H1 (cell line): ENCODE results near the gene CNTN6. TPM values are rescaled to one million over a fixed set of nuclear protein-coding genes. Genes with fewer than 3 reads are reported as not detected.

Experiments
- CTCF ChIA-PET: fragments of 300-600 bp; sonication (Branson Sonifier 250); formaldehyde crosslinking; loops from one replicate; lab custom pipeline; 2021; ENCODE audit not compliant: partially characterized antibody; lab: Charles Lee
- POLR2A ChIA-PET: fragments of 300-600 bp; sonication (Branson Sonifier 250); formaldehyde crosslinking; loops from one replicate; lab custom pipeline; 2021; ENCODE audit warnings: inconsistent platforms; ENCODE audit not compliant: partially characterized antibody; lab: Charles Lee
- DNase-seq, 2 experiments: peaks; one replicate each; pipeline versions ENCODE4 v3.0.0 to v3.0.0-alpha.2; 2010 to 2022; ENCODE audit warnings: low spot score in 2 of 2, low read depth in 1 of 2, mixed read lengths in 1 of 2
- FAIRE-seq: peaks from 2 replicates; lab custom pipeline; 2011; peaks lifted over from hg19 to GRCh38; lab: Jason Lieb, UNC
- H2AFZ ChIP-seq: 2 replicates; pipeline ENCODE4 v1.8.1; 2012; ENCODE audit warnings: low read length, inconsistent platforms
- H2AK5ac ChIP-seq: 2 replicates; pipeline ENCODE4 v1.6.1; 2013; ENCODE audit warnings: low read depth, low read length
- H2BK120ac ChIP-seq: replicated peaks from 2 replicates; pipeline ENCODE3; 2013; ENCODE audit warnings: low read depth, low read length, inconsistent platforms
- H2BK12ac ChIP-seq: 2 replicates; pipeline ENCODE4 v1.6.1; 2013; ENCODE audit warnings: low read depth, low read length
- H2BK15ac ChIP-seq: 2 replicates; pipeline ENCODE4 v1.6.1; 2013; ENCODE audit warnings: low read length
- H2BK20ac ChIP-seq: 2 replicates; pipeline ENCODE4 v1.6.1; 2013; ENCODE audit warnings: low read length
- H2BK5ac ChIP-seq: 2 replicates; pipeline ENCODE4 v1.6.1; 2013; ENCODE audit warnings: low read depth, low read length
- H3K14ac ChIP-seq: 2 replicates; pipeline ENCODE4 v1.6.1; 2013; ENCODE audit warnings: inconsistent platforms; ENCODE audit not compliant: insufficient read length
- H3K18ac ChIP-seq: 2 replicates; pipeline ENCODE4 v1.6.1; 2013; ENCODE audit warnings: low read length; ENCODE audit errors: extremely low read depth
- H3K23ac ChIP-seq: 2 replicates; pipeline ENCODE4 v1.6.1; 2013; ENCODE audit warnings: inconsistent platforms; ENCODE audit not compliant: insufficient read length
- H3K23me2 ChIP-seq: 2 replicates; pipeline ENCODE4 v1.6.1; 2013; ENCODE audit warnings: low read depth, low read length
- H3K27ac ChIP-seq: 2 replicates; pipeline ENCODE4 v1.6.1; 2011; ENCODE audit warnings: low read depth, low read length, inconsistent platforms
- H3K27me3 ChIP-seq, 4 experiments: replicated peaks in 1 of 4; 1 replicate in 1 of 4; 2 replicates in 3 of 4; pipeline versions ENCODE4 v1.6.1 to v1.8.1; 2011 to 2013; ENCODE audit warnings: low read length in 3 of 4, mild to moderate bottlenecking in 3 of 4, inconsistent platforms in 2 of 4, mixed read lengths in 2 of 4, moderate library complexity in 1 of 4; ENCODE audit not compliant: control insufficient read depth in 3 of 4, insufficient read depth in 3 of 4; ENCODE audit errors: extremely low read depth in 1 of 4
- H3K36me3 ChIP-seq, 4 experiments: 2 replicates each; pipeline versions ENCODE4 v1.6.1 to v1.8.1; 2011 to 2013; ENCODE audit warnings: mild to moderate bottlenecking in 4 of 4, low read length in 3 of 4, moderate library complexity in 2 of 4, control low read depth in 1 of 4, inconsistent platforms in 1 of 4; ENCODE audit not compliant: insufficient read depth in 4 of 4, control insufficient read depth in 2 of 4
- H3K4ac ChIP-seq: replicated peaks from 2 replicates; pipeline ENCODE3; 2013; ENCODE audit warnings: low read length, low read depth, mixed read lengths, inconsistent platforms; ENCODE audit not compliant: insufficient read length
- H3K4me1 ChIP-seq, 4 experiments: replicated peaks in 1 of 4; 1 replicate in 1 of 4; 2 replicates in 3 of 4; pipeline versions ENCODE4 v1.6.1 to v1.8.1; 2011 to 2013; ENCODE audit warnings: low read length in 3 of 4, inconsistent platforms in 2 of 4, mixed read lengths in 1 of 4; ENCODE audit not compliant: insufficient read depth in 4 of 4, control insufficient read depth in 3 of 4
- H3K4me2 ChIP-seq, 2 experiments: 2 replicates each; pipeline versions ENCODE4 v1.6.1 to v1.8.1; 2011 to 2013; ENCODE audit warnings: low read depth in 2 of 2, low read length in 2 of 2, control low read depth in 1 of 2, inconsistent platforms in 1 of 2, mild to moderate bottlenecking in 1 of 2; ENCODE audit not compliant: insufficient read depth in 1 of 2
- H3K4me3 ChIP-seq, 4 experiments: fragments of 200-600, 300-600 bp in 1 of 4; sonication (generic), shearing (Covaris generic), sonication (Bioruptor Twin) in 1 of 4; 2 replicates each; pipeline versions ENCODE4 v1.5.1 to v1.8.1; 2011 to 2016; ENCODE audit warnings: low read length in 4 of 4, low read depth in 3 of 4, control low read depth in 2 of 4, inconsistent platforms in 2 of 4, mild to moderate bottlenecking in 2 of 4, mixed read lengths in 1 of 4, moderate library complexity in 1 of 4; ENCODE audit not compliant: insufficient read depth in 2 of 4; ENCODE audit errors: extremely low read depth in 1 of 4
- H3K56ac ChIP-seq: replicated peaks from 2 replicates; pipeline ENCODE3; 2013; ENCODE audit warnings: low read depth, mild to moderate bottlenecking, mixed read lengths, low read length, inconsistent platforms; ENCODE audit not compliant: insufficient read length
- H3K79me1 ChIP-seq: 2 replicates; pipeline ENCODE4 v1.6.1; 2013; ENCODE audit warnings: low read depth, low read length, control low read depth
- H3K79me2 ChIP-seq, 2 experiments: 2 replicates each; pipeline versions ENCODE4 v1.6.1 to v1.8.1; 2012 to 2013; ENCODE audit warnings: low read length in 2 of 2, mild to moderate bottlenecking in 2 of 2, inconsistent platforms in 1 of 2; ENCODE audit not compliant: insufficient read depth in 2 of 2, control insufficient read depth in 1 of 2
- H3K9ac ChIP-seq, 4 experiments: replicated peaks in 1 of 4; 1 replicate in 1 of 4; 2 replicates in 3 of 4; pipeline versions ENCODE4 v1.6.1 to v1.8.1; 2011 to 2013; ENCODE audit warnings: low read depth in 3 of 4, low read length in 3 of 4, control low read depth in 2 of 4, mild to moderate bottlenecking in 2 of 4, moderate library complexity in 2 of 4, inconsistent platforms in 1 of 4; ENCODE audit errors: extremely low read depth in 1 of 4
- H3K9me3 ChIP-seq, 2 experiments: 2 replicates each; pipeline versions ENCODE4 v1.6.1 to v1.8.1; 2012 to 2013; ENCODE audit warnings: mild to moderate bottlenecking in 2 of 2, moderate library complexity in 2 of 2, control low read depth in 1 of 2, inconsistent platforms in 1 of 2, low read depth in 1 of 2, low read length in 1 of 2, mixed read lengths in 1 of 2; ENCODE audit not compliant: insufficient read depth in 2 of 2
- H4K20me1 ChIP-seq, 2 experiments: replicated peaks in 1 of 2; 2 replicates each; pipeline versions ENCODE3 to v1.8.1; 2011 to 2013; ENCODE audit warnings: inconsistent platforms in 2 of 2, low read length in 2 of 2, mild to moderate bottlenecking in 1 of 2; ENCODE audit not compliant: insufficient read depth in 2 of 2, control insufficient read depth in 1 of 2
- H4K5ac ChIP-seq: 2 replicates; pipeline ENCODE4 v1.6.1; 2013; ENCODE audit warnings: low read length, low read depth, mixed read lengths, inconsistent platforms; ENCODE audit not compliant: insufficient read length
- H4K8ac ChIP-seq: 2 replicates; pipeline ENCODE4 v1.8.0; 2013; ENCODE audit warnings: mild to moderate bottlenecking, moderate library complexity, low read length, inconsistent platforms; ENCODE audit not compliant: insufficient read depth; ENCODE audit errors: extremely low read depth
- H4K91ac ChIP-seq: replicated peaks from 2 replicates; pipeline ENCODE3; 2013; ENCODE audit warnings: low read length, mixed read lengths, inconsistent platforms; ENCODE audit not compliant: insufficient read length
- ATF3 ChIP-seq: IDR thresholded peaks from 2 replicates; pipeline ENCODE4 v1.6.1; 2011; ENCODE audit warnings: low read depth, mild to moderate bottlenecking, low read length; ENCODE audit not compliant: insufficient read depth
- BCL11A ChIP-seq, 2 experiments: IDR thresholded peaks; one replicate each; pipeline ENCODE4 v1.6.1; 2011; ENCODE audit warnings: low read depth in 2 of 2, low read length in 2 of 2, mild to moderate bottlenecking in 2 of 2
- BRCA1 ChIP-seq: IDR thresholded peaks from 2 replicates; pipeline ENCODE4 v1.6.1; 2012; ENCODE audit warnings: low read depth, low read length, improper control_type of control experiment
- CBX5 ChIP-seq: fragments of 300-800, 300-1000 bp; sonication (generic); IDR thresholded peaks from 2 replicates; pipeline ENCODE4 v1.7.1; 2016; ENCODE audit warnings: antibody characterized with exemption, low read length, low read depth
- CTBP2 ChIP-seq: IDR thresholded peaks from 2 replicates; pipeline ENCODE4 v1.7.0; 2011; ENCODE audit warnings: borderline replicate concordance, mild to moderate bottlenecking, moderate library complexity, mixed read lengths, low read length; ENCODE audit not compliant: insufficient read depth, insufficient read length
- EGR1 ChIP-seq: IDR thresholded peaks from 2 replicates; pipeline ENCODE4 v1.6.1; 2011; ENCODE audit warnings: low read depth, low read length, borderline replicate concordance
- GTF2F1 ChIP-seq: IDR thresholded peaks from 2 replicates; pipeline ENCODE4 v1.6.1; 2012; ENCODE audit warnings: low read depth, low read length, improper control_type of control experiment, borderline replicate concordance
- JUND ChIP-seq: IDR thresholded peaks from 2 replicates; pipeline ENCODE4 v1.6.1; 2011; ENCODE audit warnings: mild to moderate bottlenecking, improper control_type of control experiment, low read length
- RFX5 ChIP-seq: IDR thresholded peaks from 2 replicates; pipeline ENCODE4 v1.6.1; 2011; ENCODE audit warnings: low read depth, low read length, improper control_type of control experiment, borderline replicate concordance
- RNF2 ChIP-seq: fragments of 200-900, 300-1000 bp; sonication (generic); IDR thresholded peaks from 2 replicates; pipeline ENCODE4 v1.7.1; 2016; ENCODE audit warnings: borderline replicate concordance, low read depth, mild to moderate bottlenecking, antibody characterized with exemption, low read length; ENCODE audit not compliant: poor library complexity, severe bottlenecking; ENCODE audit errors: missing control alignments
- SIX5 ChIP-seq: IDR thresholded peaks from 2 replicates; pipeline ENCODE4 v1.6.1; 2011; ENCODE audit warnings: mild to moderate bottlenecking, low read depth, low read length
- SP2 ChIP-seq: IDR thresholded peaks from 2 replicates; pipeline ENCODE4 v1.6.1; 2012; ENCODE audit warnings: mild to moderate bottlenecking, low read length, inconsistent platforms
- ZNF274 ChIP-seq: IDR thresholded peaks from 2 replicates; pipeline ENCODE4 v1.7.0; 2012; ENCODE audit warnings: low read length, borderline replicate concordance; ENCODE audit errors: extremely low read depth
- WGBS, 2 experiments: shearing (Covaris generic) in 1 of 2; methylation state at CpG; one replicate each; pipeline versions ENCODE4 v1.1.6 to v1.1.7; 2013 to 2015; ENCODE audit warnings: low lambda C conversion rate in 2 of 2, mixed read lengths in 2 of 2, inconsistent platforms in 1 of 2, low coverage in 1 of 2, missing lambda C conversion rate in 1 of 2; ENCODE audit not compliant: insufficient replicate concordance in 2 of 2, insufficient coverage in 1 of 2, insufficient read length in 1 of 2; ENCODE audit errors: extremely low coverage in 1 of 2, missing lambda C conversion rate in 1 of 2; 5-methylcytosine and 5-hydroxymethylcytosine counted together
- polyA plus RNA-seq, 7 experiments: library from polyadenylated mRNA; depleted of rRNA in 3 of 7; stranded (reverse) in 5 of 7; unstranded in 2 of 7; fragments of >200 nt in 5 of 7; fragments of 200-250 nt in 2 of 7; gene quantifications; 1 replicate in 5 of 7; 2 replicates in 1 of 7; 4 replicates in 1 of 7; pipeline versions ENCODE4 v1.2.1 to v1.2.3, GENCODE V29; 2011 to 2013; ENCODE audit warnings: missing spikeins in 2 of 7, mixed read lengths in 2 of 7
- total RNA-seq: library from RNA; stranded (reverse); fragmentation: NEBNext Ultra II Directional; extraction: Animal tissue kit (Norgen Biotek cat#: 25700); gene quantifications from 2 replicates; pipeline ENCODE4 v1.2.1, GENCODE V29; 2021

CNTN6 gene
- total and polyA plus RNA-seq, 2 of the 8 experiments (the other 6 are each of a cell fraction or from before 2014, with no cell fraction given), result not detected

GRCh38 chr3:1394188-1394587 lies 301.4 kb downstream of the CNTN6 start:
- 92% methylated on average over 14 of the region's 19 CpGs; no CpG with 5 or more reads in 1 of the 2 experiments for WGBS, 2 experiments
- Histone ChIP-seq H2BK15ac (no peak overlapping the region), H3K56ac (no peak overlapping the region), H3K4me2 (no peak overlapping the region), H4K20me1 (no peaks in the 10 kb centered on the region), H2AFZ (no peak overlapping the region), H3K9ac (no peak overlapping the region), H2BK5ac (no peak overlapping the region), H4K8ac (peak overlapping the region; percentile 68; the same call in 1 of the 2 replicates), H3K79me1 (no peaks in the 10 kb centered on the region), H3K27ac (no peak overlapping the region), H3K18ac (no peak overlapping the region), H4K91ac (no peak overlapping the region), H3K23me2 (no peaks in the 10 kb centered on the region), H2BK12ac (no peak overlapping the region), H2BK120ac (no peak overlapping the region), H3K4me3 (no peak overlapping the region), H3K14ac (no peak overlapping the region), H3K23ac (no peak overlapping the region), H2BK20ac (no peak overlapping the region), H4K5ac (no peak overlapping the region), H3K4me1 (no peaks in the 10 kb centered on the region), H2AK5ac (no peak overlapping the region), H3K79me2 (no peaks in the 10 kb centered on the region), H3K27me3 (no peaks in the 10 kb centered on the region), H3K4ac (no peak overlapping the region), H3K9me3 (no peaks in the 10 kb centered on the region), H3K36me3 (no peaks in the 10 kb centered on the region)
- POLR2A ChIA-PET, result no interaction called here
- CTCF ChIA-PET, result no interaction called here
- no peak for FAIRE-seq
- DNase-seq, result no peak
- TF ChIP-seq RFX5 (no peak), ATF3 (no peak), SIX5 (no peak), BCL11A (IDR thresholded peaks at IDR 0.05; ENCODE audit: low read depth in 2 of 2, low read length in 2 of 2) (no peak), JUND (no peak), ZNF274 (no peak), CTBP2 (no peak), RNF2 (no peak), BRCA1 (no peak), SP2 (no peak), EGR1 (no peak), GTF2F1 (no peak), CBX5 (no peak)
